Activated naive CD4-positive, alpha-beta T cell (primary cell): Measurements from ENCODE around the gene SOCS1.

ENCODE experiments used
- DNase-seq, 4 experiments: peaks; one replicate each; lab custom pipeline; 2025; lab: John Stamatoyannopoulos, UW

Gene SOCS1

DNA sequence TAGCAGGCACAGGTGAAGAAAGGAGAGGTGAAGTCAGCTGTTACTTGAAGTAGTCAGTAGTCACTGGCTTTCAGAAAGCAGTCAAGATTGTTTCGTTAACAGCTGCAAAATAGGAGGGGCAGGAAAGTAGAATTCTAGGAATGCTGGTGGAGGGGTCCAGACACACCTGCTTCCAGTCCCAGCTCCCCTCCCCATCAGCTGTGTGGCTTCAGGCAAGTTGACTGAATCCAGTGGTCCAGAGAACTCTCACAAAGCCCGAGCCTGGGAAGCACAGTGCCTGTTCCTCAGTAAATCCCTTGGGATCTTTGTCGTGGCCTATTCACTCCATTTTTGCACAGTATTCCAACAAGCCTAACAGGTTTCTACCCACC is 4.6 kb upstream of the SOCS1 start:
- no peak for DNase-seq

DNA sequence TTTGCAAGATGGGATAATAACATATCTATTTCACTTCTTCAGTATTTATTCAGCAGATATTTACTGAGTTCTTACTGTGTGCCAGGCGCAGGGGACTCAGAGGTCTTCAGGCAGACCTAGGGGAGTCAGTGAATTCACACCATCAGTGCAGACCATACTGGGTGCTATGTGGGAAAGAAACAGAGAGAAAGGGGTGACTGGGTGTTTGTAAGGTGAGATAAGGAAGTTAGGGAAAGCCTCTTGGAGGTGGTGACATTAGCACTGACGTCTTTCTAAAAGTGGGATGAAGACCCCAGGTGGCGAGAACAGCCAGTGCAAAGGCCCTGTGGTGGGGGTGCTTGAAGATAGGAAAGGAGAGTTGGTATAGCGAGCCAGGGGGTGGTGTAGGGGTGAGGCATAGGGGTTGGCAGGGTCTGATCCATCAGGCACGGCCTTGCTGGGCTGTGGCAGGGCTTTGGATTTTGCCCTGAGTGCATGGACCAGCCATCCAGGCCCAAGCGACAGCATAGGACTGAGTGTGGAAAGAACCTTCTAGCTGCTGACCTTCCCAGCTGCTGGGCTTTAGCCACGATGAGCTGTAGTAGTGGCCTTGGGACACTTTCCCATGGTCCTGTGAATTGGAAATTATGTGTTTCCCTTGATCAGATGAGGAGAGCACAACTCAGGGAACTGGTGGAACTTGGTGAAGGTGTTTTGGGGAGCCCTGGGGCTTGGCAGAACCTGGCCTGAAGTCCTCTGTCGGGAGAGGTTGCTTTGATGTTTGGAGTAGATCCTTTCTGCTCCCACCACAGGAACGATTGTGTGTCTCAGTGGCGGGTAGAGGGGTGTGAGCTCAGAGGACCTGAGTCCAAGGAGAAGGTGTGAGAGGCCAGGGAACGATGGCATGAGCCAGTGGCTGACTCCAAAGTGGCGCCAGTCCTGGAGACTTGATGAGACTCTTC is 3.9 kb upstream of the SOCS1 start:
- no peak for DNase-seq

DNA sequence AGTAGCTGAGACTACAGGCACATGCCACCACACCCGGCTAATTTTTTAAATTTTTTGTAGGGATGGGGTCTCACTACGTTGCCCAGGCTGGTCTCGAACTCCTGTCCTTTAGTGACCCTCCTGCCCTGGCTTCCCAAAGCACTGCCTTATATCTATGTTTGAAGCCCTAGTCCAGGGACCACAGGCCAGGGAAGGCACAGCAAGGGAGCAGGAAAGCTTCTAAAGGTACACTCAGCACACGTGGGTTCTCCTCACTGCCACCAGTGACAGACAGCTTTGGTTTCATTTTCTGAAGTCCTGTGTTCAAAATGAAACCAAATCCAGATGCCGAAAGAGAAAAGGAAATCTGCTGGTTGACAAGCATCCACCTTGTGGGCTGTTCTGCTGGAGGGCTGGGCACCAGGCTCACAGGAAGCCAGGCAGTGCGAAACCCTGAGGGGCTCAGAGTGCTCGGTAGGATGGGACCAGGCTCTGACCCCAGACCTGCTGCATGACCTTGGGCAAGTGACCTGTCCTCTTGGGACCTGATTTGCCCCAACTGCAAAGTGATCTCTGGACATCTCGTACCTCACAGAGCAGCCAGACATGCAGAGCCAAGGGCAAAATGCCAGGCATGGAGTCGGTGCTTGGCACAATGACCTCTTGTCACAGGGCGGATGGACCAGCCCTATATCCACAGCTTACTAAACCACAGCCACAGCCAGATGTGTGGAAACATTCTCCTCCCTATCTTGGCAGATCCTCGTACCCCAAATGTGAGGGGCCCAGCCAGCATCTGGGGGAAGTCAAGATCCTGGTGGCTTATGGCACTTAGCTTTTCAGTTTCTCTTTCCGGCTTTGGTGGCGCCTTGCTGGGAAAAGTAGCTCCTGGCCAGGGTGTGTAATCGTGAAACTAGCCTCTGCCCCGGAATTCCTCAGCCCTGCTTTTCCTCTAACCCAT is 2.8 kb upstream of the SOCS1 start:
- no peak for DNase-seq

DNA sequence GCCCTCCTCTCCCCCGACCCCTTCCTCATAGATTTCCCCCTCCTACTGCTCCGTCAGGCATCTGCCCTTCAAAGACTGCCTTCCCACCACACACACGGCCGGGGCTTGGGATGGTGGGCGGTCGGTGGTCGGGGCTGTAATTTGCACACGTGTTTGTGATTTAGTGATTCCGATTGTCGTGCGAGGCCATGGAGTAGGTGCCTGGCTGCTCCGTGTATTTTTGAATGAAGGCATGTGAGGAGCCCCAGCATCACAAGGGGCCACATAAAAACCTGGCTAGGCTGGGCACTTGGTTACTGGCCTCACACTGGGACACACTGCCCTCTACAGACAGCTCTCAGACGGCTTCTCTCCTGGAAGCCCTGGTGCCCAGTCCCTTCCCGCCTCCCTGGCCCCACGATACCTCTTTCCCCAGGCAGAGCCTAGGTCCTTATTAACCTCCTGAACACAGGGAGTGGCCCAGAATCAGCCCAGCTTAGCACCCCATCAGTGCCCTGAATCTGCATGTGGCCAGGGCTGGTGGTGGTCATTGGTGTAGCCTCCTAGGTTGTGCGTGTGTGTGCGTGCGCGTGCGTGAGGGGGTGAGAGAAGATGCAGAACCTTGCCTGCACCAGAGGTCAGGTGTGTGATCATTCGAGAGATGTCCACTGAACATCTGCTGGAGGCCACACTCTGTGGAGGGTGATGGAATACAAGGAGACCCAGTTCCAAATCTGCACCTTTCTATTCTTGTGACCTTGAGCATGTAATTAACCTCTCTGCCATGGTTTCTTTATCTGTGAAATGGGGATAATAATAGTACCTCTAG is 1.3 kb upstream of the SOCS1 start:
- DNase-seq, result peak in 3 of 4 experiments; percentile 12 to 29 (median 22)

DNA sequence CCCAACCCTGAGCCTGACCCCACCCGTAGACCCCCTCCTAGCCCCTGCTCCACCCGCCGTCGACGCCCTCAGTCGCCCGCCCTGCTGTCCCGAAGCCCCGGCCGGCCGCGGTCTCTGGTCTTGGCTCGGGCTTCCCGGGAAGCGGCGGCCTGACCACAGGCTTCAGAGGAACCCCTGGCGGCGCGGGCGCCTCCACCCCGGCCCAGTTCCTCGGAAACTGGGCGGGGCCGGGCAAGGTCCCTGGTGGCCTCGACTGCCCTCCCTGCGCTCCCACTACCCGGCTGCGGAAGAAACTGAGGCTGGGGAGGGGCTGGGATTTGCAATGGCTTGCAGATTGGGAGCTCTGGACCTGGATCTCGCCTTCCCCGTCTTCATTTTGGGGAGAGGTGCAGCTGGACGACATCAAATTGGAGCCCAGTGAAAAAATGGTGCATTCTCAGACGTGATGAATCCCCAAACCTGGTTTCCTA is 692 bp upstream of the SOCS1 start:
- no peak for DNase-seq

DNA sequence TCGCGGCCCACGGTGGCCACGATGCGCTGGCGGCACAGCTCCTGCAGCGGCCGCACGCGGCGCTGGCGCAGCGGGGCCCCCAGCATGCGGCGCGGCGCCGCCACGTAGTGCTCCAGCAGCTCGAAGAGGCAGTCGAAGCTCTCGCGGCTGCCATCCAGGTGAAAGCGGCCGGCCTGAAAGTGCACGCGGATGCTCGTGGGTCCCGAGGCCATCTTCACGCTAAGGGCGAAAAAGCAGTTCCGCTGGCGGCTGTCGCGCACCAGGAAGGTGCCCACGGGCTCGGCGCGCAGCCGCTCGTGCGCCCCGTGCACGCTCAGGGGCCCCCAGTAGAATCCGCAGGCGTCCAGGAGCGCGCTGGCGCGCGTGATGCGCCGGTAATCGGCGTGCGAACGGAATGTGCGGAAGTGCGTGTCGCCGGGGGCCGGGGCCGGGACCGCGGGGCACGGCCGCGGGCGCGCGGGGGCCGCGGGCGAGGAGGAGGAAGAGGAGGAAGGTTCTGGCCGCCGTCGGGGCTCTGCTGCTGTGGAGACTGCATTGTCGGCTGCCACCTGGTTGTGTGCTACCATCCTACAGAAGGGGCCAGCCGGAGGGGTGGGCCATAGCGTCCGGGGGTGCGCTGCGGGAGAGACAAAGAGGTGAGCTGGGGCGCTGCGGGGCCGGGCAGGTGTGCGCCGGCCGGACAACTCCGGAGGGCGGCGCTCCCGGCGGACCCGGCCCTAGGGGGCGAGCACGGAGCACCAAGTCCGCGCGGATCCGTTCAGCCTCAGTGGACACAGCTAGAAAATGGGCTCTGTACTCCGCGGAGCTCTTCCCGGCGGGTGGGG is 879 bp downstream of the SOCS1 start:
- DNase-seq, result peak; percentile 35 to 64 (median 50)

DNA sequence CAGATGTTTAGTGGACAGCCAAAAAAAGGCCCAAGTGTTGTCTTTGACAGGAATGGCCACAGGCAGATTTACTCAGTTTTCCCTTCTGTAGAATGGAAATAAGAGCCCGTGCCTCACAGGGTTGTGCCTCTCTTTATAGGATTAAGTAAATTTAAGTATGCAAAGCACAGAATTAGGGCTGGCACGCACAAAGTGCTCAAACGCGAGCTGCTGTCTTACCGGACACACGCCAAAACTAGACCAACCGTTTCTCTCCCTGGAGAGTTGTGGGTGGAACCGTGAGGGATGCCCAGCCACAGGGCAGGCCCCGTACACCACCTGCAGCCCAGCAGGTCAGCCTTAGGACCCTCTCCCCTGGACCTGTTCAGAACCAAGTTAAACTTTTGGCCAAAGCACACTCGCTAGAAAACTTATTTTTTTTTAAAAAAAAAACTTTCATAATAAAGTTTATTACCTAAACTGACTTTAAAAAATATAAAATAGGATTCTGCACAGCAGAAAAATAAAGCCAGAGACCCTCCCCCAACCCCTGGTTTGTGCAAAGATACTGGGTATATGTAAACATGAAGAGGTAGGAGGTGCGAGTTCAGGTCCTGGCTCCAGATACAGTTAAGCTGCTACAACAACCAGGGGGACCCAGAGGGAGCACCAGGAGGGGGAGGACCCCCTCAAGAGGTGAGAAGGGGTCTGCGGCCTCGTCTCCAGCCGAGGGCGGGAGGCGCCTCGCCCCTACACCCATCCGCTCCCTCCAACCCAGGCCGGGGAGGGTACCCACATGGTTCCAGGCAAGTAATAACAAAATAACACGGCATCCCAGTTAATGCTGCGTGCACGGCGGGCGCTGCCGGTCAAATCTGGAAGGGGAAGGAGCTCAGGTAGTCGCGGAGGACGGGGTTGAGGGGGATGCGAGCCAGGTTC is 1.8 kb downstream of the SOCS1 start:
- DNase-seq, result peak in 1 of 4 experiments; percentile 42

DNA sequence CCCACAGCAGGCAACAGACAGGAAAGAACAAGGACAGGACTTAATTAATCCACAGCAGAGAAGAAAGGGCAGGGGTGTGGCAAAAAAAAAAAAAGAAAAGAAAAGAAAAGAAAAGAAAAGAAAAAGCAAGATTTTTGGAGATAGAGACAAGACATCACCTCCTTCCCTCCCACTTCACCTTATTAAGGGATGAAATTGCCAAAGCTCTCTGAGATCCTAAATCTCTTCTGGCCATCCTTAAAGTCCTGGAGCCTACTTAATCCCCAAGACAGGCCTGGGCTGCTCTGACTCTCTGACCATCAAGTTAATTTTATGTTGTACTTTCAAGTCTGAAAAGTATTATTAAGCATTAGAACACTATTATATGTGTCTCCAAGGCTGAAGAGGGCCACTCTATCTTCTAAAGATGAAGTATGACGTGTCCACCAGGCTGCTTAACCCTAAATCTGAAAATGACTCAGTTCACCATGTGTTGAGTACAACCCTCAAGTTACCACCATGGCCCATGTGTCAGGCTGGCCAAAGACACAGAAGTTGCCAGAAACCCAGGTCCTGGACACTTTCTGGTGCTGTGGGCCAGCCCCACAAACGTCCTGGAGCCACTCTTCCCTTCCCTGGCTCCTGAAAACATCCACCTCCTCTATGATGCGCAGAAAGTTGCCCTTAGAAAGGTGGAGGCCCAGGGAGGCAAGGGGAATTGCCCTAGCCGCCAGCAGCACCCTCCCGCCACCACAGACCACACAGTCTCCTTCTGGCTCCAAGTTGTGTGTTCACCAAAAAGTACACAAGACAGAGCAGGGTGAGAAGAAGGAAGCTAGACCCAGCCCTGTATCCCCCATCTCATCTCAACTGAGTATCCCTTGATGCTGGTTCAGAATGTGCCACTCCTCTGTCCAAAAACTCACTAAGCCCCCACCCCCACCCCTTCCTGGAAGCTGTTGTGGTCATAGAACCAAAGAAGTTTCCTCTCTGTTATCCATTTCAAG is 2.7 kb downstream of the SOCS1 start:
- no peak for DNase-seq

DNA sequence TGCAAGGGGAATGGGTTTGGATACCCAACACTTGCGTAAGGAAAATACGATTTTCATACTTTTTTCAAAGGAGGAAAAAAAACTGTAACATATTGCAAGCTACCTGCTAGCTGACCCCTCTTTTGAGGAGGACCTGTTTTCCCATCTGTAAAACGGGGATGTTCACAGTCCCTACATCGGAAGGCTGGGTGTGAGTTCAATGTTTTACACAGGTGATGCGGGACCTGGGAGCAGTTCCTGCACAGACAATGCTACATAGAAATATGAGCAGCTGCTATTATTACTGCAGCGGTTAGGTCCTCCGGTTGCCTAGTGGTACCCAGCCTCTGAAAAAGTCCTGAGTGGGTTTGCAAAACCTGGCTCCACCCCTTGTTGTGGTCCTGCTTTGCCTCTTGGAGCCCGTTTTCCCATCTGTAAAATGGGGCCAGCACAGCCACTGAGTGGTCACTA is 3.5 kb downstream of the SOCS1 start:
- DNase-seq, result no peak

DNA sequence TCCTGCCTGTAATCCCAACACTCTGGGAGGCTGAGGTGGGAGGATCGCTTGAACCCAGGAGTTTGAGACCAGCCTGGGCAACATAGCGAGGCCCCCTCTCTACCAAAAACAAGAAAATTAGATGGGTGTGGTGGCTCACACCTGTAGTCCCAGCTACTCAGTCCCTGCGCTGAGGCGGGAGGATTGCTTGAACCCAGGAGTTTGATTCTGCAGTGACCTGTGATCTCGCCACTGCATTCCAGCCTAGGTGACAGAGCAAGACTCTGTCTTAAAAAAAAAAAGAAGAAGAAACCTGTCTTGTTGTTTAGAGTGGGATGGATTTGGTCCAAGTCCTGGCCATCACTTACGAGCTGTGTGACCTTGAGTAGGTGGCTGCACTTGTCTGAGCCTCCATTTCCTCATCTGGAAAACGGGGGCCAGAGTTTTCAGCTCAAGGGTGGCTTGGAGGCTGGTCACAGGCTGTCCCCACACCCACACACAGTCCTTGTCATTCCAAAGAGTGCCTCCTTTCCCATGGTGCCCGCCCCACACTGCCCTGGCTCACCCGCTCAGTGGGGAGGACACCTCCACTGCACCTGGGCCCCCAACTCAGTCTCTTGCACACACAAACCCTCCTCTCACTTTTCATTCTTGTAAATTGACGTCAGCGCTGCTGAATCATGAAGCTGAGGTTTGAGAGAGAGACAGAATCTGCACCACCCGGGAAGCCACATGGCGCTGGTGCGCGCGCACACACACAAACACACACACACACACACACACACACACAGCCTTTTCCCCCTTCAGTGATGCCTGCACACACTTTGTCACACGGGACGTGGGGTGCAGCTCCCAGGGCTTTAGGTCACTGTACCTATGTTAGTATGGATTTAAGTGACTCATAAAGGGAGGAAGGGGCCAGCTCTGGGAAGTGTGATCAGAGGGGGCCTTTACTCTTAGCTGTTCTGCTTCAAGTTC is 4.2 kb downstream of the SOCS1 start:
- DNase-seq, result peak; percentile 34 to 76 (median 52)

DNA sequence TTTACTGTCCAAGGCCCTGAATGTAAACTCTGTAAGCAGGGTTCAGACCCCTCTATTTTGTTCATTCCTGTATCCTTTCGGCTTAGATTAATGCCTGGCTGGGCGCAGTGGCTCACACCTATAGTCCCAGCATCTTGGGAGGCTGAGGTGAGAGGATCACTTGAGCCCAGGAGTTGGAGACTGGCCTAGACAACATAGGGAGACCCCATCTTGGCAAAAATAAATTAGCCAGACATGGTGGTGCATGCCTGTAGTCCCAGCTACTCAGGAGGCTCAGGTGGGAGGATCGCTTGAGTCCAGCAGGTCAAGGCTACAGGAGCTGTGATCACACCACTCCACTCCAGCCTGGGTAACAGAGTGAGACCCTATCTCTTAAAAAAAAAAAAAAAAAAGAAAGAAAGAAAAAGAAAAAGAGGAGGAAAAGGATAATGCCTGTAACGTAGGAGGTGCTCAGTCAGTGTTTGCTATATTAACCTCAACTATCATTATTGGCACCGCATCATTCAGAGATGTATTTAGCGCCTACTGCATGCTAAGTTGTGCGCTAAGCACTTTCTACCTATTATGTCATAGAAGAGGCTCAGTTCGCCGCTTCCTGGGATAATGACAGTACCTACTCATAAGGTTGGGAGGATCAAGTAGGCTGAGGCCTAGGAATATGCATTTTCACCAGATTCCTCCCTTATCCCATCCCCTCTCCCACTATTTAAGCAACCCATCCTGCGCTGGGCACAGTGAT is 5.0 kb downstream of the SOCS1 start:
- DNase-seq, result no peak

DNA sequence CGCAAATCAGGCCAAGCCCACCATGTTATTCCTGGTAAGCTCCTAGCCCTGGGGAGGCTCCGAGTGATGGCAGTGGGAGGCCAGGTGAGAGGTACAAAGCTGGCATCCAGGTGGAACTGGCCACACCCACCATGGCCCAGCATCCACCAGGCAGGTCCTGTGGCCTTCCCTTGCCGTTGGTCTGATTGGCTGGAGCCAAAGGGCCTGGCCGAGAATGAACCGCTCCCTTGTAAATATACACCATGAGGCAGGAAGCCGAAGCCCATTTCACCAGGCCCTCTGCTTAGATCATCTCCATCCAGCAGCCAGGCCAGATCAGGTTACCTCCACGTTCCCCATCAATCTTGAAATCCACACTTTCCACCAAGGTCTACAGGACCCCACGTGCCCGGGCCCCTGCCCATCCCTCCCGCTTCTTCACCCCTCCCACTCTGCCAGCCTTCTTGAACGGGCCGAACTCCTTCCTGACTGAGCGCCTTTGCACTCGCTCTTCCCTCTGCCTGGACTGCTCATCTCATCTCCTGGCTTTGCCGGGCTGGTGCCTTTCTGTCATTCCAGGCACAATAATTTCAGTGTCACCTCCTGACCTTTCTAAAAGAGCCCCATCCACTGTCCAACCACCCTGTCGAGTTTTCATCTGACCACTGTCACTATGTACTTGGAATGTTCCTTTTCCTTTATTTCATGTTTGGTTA is 5.8 kb downstream of the SOCS1 start:
- no peak for DNase-seq

DNA sequence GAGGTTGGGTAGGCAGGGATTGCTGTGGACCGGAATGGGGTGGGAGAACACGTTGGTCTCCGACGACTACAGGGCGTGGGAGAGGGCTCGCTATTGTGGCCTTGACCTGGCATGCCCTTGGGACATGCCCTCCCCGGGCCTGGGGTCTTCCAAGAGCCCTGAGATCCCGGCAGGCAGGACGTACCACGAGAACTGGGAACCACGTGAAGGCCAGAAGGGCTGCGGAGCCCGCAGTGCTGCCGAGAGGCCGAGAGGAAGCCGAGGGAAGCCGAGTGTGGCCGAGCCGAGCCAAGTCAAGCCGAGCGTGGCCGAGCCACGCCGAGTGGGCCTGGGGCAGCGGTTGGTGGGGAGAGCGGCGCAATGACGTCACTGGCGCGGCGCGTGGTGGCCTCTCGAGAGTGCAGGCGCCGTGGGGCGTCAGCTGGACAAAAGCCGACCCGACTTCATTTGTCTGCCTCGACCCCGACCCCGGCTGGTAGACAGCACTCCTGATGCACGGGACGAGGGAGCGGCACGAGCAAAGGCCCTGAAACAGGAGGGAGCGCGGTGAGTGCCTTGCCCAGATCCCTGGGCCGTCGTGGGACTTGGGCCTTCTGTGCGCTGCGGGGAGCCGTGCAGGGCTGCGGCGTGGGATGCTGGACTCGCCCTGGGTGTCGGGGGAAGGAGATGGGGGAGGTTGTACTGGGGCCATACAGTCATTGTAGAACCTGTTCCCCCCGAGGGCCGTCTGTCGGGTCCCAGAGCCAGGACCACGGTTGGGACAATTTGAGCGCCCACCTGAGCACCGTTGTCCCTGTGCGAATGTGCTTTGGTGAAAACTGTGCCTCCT is 6.6 kb downstream of the SOCS1 start:
- no peak for DNase-seq

DNA sequence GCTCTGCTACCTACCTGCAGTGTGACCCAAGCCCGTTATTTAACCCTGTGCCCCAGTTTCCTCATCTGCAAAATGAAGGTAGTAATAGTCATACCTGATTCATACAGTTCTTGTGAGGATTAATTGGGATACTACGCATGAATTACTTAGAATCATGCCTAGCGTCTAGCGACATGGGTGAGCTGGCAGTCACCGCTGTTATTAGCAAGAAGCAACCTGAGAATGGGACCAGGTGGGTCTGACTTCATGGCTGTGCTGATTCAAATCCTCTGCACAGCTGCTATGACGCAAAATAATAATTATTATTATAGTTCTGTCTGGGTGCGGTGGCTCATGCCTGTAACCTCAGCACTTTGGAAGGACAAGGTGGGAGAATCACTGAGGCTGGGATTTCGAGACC is 7.9 kb downstream of the SOCS1 start:
- DNase-seq, result no peak

DNA sequence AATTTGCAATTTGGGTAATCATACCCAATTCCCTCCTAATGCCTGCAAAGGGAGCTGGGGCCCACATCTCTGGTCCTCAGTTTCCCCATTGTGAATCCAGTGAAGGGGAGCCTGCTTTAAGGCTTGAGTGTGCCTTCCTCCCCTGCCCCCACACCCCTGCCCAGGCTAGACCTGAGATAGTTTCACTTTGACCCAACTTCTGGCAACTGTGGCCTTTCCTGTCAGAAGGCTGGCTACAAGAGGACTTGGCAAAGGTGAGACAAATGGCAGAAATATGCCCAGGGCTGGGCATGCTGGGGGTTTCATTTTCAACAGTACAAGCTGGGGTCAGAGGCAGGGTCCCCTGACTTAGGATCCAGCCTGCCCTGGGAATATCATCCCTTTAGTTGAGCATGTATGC is 10.0 kb downstream of the SOCS1 start:
- DNase-seq, result no peak
